C4-2B (cell line): ENCODE measurements around the gene DCHS2.

Experiments
- H3K27ac ChIP-seq: fragments of 450-650 bp; 2 replicates; pipeline ENCODE4 v1.5.1; 2017
- ZFX ChIP-seq: fragments of 450-650 bp; IDR thresholded peaks from 2 replicates; pipeline ENCODE4 v1.6.1; 2017
- TF ChIP-seq, protein P1 (sequence below): fragments of 450-650 bp; conservative IDR thresholded peaks from 2 replicates; pipeline ENCODE4 v1.5.1; 2017; ENCODE audit warnings: mild to moderate bottlenecking

Gene DCHS2

GRCh38 chr4:154473497-154473896, 18.1 kb downstream of the DCHS2 start:
- TF ChIP-seq ZFX: no peak
- TF ChIP-seq, protein P1, sequence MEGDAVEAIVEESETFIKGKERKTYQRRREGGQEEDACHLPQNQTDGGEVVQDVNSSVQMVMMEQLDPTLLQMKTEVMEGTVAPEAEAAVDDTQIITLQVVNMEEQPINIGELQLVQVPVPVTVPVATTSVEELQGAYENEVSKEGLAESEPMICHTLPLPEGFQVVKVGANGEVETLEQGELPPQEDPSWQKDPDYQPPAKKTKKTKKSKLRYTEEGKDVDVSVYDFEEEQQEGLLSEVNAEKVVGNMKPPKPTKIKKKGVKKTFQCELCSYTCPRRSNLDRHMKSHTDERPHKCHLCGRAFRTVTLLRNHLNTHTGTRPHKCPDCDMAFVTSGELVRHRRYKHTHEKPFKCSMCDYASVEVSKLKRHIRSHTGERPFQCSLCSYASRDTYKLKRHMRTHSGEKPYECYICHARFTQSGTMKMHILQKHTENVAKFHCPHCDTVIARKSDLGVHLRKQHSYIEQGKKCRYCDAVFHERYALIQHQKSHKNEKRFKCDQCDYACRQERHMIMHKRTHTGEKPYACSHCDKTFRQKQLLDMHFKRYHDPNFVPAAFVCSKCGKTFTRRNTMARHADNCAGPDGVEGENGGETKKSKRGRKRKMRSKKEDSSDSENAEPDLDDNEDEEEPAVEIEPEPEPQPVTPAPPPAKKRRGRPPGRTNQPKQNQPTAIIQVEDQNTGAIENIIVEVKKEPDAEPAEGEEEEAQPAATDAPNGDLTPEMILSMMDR: no peak
- no peak overlapping the region for H3K27ac ChIP-seq

- no peak for TF ChIP-seq ZFX
- TF ChIP-seq, protein P1: no peak
- no peak overlapping the region for H3K27ac ChIP-seq
Measured at GRCh38 chr4:154472858-154473257, 18.7 kb downstream of the DCHS2 start.

GRCh38 chr4:154471526-154472331, 19.9 kb downstream of the DCHS2 start:
- TF ChIP-seq, protein P1: no peak
- no peak for TF ChIP-seq ZFX
- no peak overlapping the region for H3K27ac ChIP-seq

GRCh38 chr4:154471032-154471431, 20.6 kb downstream of the DCHS2 start:
- no peak overlapping the region for H3K27ac ChIP-seq
- TF ChIP-seq, protein P1: no peak
- TF ChIP-seq ZFX: no peak

- H3K27ac ChIP-seq: no peak overlapping the region
- TF ChIP-seq ZFX: no peak
- TF ChIP-seq, protein P1: no peak
Measured at GRCh38 chr4:154467886-154468285, 23.7 kb downstream of the DCHS2 start.

DNA sequence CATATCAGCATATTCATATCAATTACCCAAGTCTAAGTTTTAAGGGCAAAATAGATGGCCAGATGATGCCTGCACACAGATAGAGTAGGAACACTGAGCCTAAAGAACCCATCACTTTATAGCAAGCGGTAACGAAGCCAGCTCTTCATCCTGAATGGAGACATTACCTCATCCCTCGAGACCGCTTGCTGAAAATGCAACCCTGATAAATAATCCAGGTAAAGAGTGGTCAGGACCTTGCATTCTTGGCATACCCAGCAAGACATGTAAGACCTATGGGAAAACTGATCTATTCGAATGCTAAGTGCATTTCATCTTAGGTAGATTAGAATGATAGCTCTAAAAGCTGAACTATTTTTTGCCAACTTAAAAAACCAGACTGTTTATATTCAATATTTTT, 25.3 kb downstream of the DCHS2 start:
- TF ChIP-seq ZFX: no peak
- TF ChIP-seq, protein P1: no peak
- H3K27ac ChIP-seq: no peak overlapping the region

- no peak overlapping the region for H3K27ac ChIP-seq
- no peak for TF ChIP-seq ZFX
- TF ChIP-seq, protein P1: no peak
Measured at GRCh38 chr4:154465085-154465484, 26.5 kb downstream of the DCHS2 start.
